DND-41 (cell line): ENCODE measurements around the gene HECW1.

Experiments used
- CTCF ChIP-seq: IDR thresholded peaks from 2 replicates; pipeline ENCODE4 v1.5.1; 2012; ENCODE audit warnings: borderline replicate concordance, low read length, moderate library complexity, mild to moderate bottlenecking; ENCODE audit not compliant: poor library complexity, severe bottlenecking; ENCODE audit errors: extremely low read depth
- EZH2 ChIP-seq: IDR thresholded peaks from 3 replicates; pipeline ENCODE4 v1.6.1; 2012; ENCODE audit warnings: borderline replicate concordance, low read depth, mild to moderate bottlenecking, moderate library complexity, low read length, inconsistent platforms; ENCODE audit not compliant: severe bottlenecking

- TF ChIP-seq CTCF (no peak), EZH2 (no peak)
Observed at GRCh38 chr7:43192806-43193460, 80.5 kb downstream of the HECW1 start.
